22Rv1 (cell line): Measurements from ENCODE around the gene RAB4B.

Experiments used
- ZFX ChIP-seq: fragments of 450-650 bp; IDR thresholded peaks from 2 replicates; pipeline ENCODE4 v1.6.1; 2017; ENCODE audit warnings: antibody characterized with exemption, borderline replicate concordance
- TF ChIP-seq, protein P1 (sequence below): fragments of 450-650 bp; IDR thresholded peaks from 2 replicates; pipeline ENCODE4 v1.5.1; 2017; ENCODE audit warnings: mild to moderate bottlenecking

DNA sequence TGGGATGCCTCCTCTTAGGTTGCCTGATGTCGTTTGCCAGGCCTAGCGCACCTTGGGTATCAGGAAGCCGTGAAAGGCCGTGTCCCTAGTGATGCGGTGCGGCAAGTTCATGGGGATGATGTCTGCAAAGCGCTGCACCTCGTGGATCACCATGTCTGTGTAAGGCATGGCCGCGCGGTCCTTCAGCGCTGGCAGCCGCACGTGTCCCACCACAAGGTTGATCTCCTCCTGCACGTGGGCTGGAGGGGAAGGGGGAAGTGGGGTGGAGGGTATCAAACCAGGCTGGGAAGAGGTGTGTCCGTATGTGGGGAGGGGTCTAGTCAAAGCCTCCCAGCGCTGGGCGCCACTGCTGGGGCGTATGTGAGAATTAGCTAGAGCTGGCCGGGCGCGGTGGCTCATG lies 44.1 kb downstream of the RAB4B start:
- TF ChIP-seq, protein P1, sequence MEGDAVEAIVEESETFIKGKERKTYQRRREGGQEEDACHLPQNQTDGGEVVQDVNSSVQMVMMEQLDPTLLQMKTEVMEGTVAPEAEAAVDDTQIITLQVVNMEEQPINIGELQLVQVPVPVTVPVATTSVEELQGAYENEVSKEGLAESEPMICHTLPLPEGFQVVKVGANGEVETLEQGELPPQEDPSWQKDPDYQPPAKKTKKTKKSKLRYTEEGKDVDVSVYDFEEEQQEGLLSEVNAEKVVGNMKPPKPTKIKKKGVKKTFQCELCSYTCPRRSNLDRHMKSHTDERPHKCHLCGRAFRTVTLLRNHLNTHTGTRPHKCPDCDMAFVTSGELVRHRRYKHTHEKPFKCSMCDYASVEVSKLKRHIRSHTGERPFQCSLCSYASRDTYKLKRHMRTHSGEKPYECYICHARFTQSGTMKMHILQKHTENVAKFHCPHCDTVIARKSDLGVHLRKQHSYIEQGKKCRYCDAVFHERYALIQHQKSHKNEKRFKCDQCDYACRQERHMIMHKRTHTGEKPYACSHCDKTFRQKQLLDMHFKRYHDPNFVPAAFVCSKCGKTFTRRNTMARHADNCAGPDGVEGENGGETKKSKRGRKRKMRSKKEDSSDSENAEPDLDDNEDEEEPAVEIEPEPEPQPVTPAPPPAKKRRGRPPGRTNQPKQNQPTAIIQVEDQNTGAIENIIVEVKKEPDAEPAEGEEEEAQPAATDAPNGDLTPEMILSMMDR = no peak
- no peak for TF ChIP-seq ZFX
